Left cardiac atrium (tissue), 4 donors: ENCODE results near the gene HORMAD1. TPM values are rescaled to one million over a fixed set of nuclear protein-coding genes. Genes with fewer than 3 reads are reported as not detected.
A peak's percentile ranks its signal among the peaks of the same experiment; 100 is the strongest.
"Not testable (repeated sequence)": the region's sequence is repeated elsewhere in the genome, so short reads cannot be mapped to it uniquely, and the experiment has no call there.

ENCODE experiments used
- ATAC-seq, 2 donors: fragments of 200-7000 bp; cut with Tn5 transposase; one replicate each; pipeline ENCODE4 v1.9.1; 2020; ENCODE audit warnings: mild to moderate bottlenecking in 2 of 2, moderate library complexity in 2 of 2
- DNase-seq: peaks from one replicate; pipeline ENCODE4 v3.0.0-alpha.2; 2020
- intact Hi-C, 2 donors: fragments of 100-400 bp; cut with DNase I; formaldehyde crosslinking; loops; one replicate each; pipeline versions ENCODE4 v1.14.1 to v1.15.1; 2022 to 2023
- long read RNA-seq: library from polyadenylated mRNA; unstranded; transcript quantifications from one replicate; pipeline ENCODE4 v2.0.0, GENCODE V29; 2021
- total RNA-seq, 2 donors: library from RNA; stranded (reverse); fragmentation: NEBNext Ultra II Directional; extraction: Animal tissue kit (Norgen Biotek cat#: 25700); gene quantifications; one replicate each; pipeline ENCODE4 v1.2.1, GENCODE V29; 2021
- donor health status: DM: no; HTN: yes; CAD: no.
- donor health status: DM: no; HTN: yes; CAD: no; lungs with severe emphysema.
- donor health status: DM: yes; HTN: yes; CAD: no.
- donor health status: Dilated cardiomyopathy.

HORMAD1 gene, protein sequence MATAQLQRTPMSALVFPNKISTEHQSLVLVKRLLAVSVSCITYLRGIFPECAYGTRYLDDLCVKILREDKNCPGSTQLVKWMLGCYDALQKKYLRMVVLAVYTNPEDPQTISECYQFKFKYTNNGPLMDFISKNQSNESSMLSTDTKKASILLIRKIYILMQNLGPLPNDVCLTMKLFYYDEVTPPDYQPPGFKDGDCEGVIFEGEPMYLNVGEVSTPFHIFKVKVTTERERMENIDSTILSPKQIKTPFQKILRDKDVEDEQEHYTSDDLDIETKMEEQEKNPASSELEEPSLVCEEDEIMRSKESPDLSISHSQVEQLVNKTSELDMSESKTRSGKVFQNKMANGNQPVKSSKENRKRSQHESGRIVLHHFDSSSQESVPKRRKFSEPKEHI
- total RNA-seq = under 1 TPM; 0.29 to 0.60 TPM
- long read RNA-seq = 0 reads

- no peak for ATAC-seq
- DNase-seq = no peak
- intact Hi-C loops = no loop called here
Measured at GRCh38 chr1:150720703-150721102, at the start of gene HORMAD1. Gene HORMAD1 (minus strand): TSS chr1:150720895. CDS start chr1:150719505, 1,390 bp downstream.

DNA sequence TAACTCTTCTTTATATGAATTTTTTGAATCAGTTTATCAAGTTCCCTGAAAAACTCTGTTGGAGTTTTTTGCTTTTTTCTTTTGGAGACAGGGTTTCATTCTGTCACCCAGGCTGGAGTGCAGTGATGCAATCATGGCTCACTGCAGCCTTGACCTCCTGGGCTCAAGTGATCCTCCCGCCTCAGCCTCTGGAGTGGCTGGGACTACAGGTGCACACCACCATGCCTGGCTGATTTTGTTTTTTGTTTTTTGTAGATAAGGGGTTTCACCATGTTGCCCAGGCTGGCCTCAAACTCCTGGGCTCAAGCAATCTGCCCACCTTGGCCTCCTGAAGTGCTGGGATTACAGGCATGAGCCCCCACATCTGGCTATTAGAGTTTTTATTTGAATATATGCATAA, 47.0 kb upstream of the HORMAD1 start:
- ATAC-seq, DNase-seq, intact Hi-C loops: not testable (repeated sequence)

GRCh38 chr1:150765977-150766301, 45.2 kb upstream of the HORMAD1 start:
- intact Hi-C loops, DNase-seq: not testable (repeated sequence)

DNA sequence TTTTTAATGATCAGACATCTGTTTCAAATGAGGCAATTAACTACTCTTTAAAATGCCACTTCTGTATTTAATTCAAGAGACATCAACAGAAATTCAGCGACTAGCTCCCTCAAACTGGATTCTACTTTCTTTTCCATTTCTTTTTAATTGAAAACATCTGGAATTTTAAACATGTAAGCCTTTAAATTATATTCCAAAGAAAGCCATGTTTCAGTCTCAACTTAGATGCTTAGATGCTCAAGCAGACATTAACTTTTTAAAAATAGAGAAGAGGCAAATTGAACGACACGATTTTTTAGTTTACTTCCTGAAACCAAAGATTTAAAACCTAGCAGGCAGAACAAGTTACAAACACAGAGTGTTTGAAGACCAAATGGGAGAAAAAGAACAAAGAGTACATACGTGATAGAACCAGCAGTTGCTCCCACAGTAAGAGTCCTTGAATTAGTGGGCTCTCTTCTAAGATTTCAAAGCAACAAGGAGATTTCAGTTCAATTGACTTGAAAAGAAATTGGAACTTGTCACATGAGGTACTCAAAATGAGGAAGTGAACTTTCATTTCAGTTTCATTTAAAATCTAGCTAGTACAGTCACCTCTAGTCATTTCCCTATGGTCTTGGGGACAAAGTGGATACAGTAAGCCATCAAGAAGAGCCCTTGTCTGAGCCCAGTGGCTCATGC, 44.7 kb upstream of the HORMAD1 start, which contains the start of gene CTSS:
Gene CTSS (minus strand): TSS at position 483 of the 681 bp plus-strand sequence. CDS start 1,015 bp downstream, outside the sequence.
- ATAC-seq = peak; percentile 47 to 72
- intact Hi-C loops = no loop called here
- no peak for DNase-seq

More at GRCh38 chr1:150765977-150766301, 45.2 kb upstream of the HORMAD1 start:
- not testable (repeated sequence) for ATAC-seq

DNA sequence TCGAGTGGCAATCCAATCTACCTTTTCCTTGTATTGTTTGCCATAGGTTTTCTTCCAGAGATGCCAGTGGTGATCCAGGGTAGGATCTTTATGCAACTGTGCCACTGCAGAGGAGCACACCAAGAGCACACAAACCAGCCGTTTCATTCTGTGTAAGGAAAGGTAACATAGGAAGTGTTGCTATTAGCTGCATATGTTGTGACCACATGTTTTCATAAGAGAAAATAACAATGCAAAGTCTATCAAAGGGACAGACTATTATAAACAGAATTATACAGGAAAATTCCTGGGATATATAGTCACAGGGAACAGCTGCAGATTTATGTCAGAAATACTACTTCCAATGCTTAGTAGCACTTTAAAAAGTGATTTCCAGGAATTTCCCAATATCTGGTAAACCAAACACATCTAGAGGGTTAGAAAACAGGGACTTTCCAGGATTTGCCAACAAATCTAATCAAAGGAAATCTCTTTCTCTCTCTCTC, 44.0 kb upstream of the HORMAD1 start:
- intact Hi-C loops = no loop called here
- ATAC-seq (peak in 1 of 2 donors; percentile 23), DNase-seq (no peak)

DNA sequence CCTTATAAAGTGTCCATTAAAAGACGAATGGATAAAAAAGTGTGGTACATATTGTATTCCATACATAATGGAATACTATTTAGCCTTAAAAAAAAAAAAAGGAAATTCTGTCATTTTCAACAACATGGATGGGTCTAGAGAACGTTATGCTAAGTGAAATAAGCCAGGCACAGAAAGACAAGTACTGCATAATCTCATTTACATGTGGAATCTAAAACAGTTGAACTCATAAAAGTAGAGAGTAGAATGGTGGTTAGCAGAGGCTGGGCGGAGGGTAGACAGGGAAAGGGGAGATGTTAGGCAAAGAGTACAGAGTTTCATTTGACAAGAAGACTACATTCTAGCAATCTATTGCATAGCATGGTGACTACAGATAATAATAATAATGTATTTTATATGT, 42.3 kb upstream of the HORMAD1 start:
- DNase-seq (no peak), ATAC-seq (no peak)
- intact Hi-C loops = no loop called here

GRCh38 chr1:150762552-150762951, 41.9 kb upstream of the HORMAD1 start:
- ATAC-seq = no peak
- intact Hi-C loops = no loop called here

DNA sequence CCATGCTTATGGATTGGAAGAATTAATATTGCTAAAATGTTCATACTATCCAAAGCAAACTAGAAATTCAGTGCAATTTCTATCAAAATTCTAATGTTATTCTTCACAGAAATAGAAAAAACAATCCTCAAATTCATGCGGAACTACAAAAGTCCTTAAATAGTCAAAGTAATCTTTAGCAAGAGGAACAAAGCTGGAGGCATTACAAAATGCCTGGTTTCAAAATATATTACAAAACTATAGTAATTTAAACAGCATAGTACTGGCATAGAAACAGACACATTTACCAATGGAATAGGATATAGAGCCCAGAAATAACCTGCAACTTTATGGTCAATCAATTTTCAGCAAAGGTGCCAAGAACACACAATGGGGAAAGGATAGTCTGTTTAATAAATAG, 41.1 kb upstream of the HORMAD1 start:
- intact Hi-C loops = no loop called here
- ATAC-seq (no peak), DNase-seq (no peak)

More at GRCh38 chr1:150762552-150762951, 41.9 kb upstream of the HORMAD1 start:
- no peak for DNase-seq

GRCh38 chr1:150760013-150760412, 39.3 kb upstream of the HORMAD1 start:
- ATAC-seq (no peak), DNase-seq (no peak)
- intact Hi-C loops = no loop called here

DNA sequence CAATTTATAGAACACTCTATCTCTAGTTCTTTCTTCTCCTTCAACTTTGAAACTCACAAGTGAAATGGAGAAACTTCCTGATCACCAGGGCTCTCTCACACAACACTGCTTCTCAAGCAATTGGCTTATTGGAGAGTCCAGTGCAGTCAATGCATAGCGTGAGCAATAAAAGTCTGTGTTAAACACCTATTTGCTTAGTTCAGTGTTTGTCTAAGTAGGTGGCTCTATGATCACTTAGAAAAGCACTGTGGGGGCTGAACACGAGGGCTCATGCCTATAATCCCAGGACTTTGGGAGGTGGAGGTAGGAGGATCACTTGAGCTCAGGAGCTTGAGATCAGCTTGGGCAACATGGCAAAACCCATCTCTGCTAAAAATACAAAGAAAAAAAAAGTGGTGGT, 32.7 kb upstream of the HORMAD1 start:
- ATAC-seq = no peak
- intact Hi-C loops = no loop called here
- no peak for DNase-seq

- ATAC-seq (no peak), DNase-seq (no peak)
- intact Hi-C loops = no loop called here
Measured at GRCh38 chr1:150751443-150751842, 30.7 kb upstream of the HORMAD1 start.

DNA sequence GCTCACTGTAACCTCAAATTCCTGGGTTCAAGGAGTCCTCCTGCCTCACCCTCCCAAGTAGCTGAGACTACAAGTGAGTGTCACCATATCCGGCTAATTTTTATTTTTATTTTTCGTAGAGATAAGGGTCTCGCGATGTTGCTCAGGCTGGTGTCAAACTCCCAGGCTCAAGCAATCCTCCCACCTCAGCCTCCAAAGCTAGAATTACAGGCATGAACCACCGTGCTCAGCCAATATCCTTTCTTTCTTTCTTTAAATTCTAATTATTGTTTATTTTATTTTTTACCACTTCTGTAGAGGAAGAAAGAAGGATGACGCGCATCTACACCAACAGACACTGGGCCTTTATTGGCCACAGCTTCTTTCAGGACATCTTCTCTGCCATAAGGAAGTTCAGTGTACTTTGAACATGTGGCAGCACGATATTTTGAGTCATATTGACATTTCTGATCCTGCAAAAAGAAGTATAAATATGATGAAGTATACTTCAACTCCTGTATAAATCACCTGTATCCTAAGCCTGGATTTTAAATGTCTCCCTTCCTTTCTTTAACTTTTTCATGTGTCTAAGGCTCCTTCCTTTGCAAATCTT, 29.1 kb upstream of the HORMAD1 start:
- no peak for ATAC-seq
- intact Hi-C loops = no loop called here
- no peak for DNase-seq

- DNase-seq (no peak), ATAC-seq (no peak)
- intact Hi-C loops = no loop called here
Measured at GRCh38 chr1:150748878-150749719, 28.4 kb upstream of the HORMAD1 start.

GRCh38 chr1:150730130-150730721, 9.5 kb upstream of the HORMAD1 start:
- DNase-seq (no peak), ATAC-seq (no peak)
- intact Hi-C loops = no loop called here

GRCh38 chr1:150724336-150724735, 3.6 kb upstream of the HORMAD1 start:
- DNase-seq (no peak), ATAC-seq (no peak)
- intact Hi-C loops = no loop called here

GRCh38 chr1:150720098-150720497, 597 bp downstream of the HORMAD1 start:
- ATAC-seq (no peak), DNase-seq (no peak)
- intact Hi-C loops = no loop called here

- DNase-seq (no peak), ATAC-seq (no peak)
- intact Hi-C loops = no loop called here
Measured at GRCh38 chr1:150718225-150718891, 2.3 kb downstream of the HORMAD1 start.

DNA sequence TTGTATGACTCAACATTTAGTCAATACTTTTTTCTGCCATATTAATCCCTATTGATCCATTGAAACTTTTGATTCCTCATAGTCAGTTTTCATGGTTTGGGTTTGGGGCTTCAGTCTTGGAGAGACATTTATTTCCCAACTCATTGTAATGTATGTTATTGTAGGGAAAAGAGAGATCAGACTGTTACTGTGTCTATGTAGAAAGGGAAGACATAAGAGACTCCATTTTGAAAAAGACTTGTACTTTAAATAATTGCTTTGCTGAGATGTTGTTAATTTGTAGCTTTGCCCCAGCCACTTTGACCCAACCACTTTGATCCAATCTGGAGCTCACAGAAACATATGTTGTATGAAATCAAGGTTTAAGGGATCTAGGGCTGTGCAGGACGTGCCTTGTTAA, 11.7 kb downstream of the HORMAD1 start:
- ATAC-seq, intact Hi-C loops, DNase-seq: not testable (repeated sequence)
